Neuronal stem cell (in vitro differentiated cells): Measurements from ENCODE around the gene ABI2.
"Not testable (repeated sequence)": the region's sequence is repeated elsewhere in the genome, so short reads cannot be mapped to it uniquely, and the experiment has no call there.

Experiments used
- DNase-seq: peaks from one replicate; pipeline ENCODE4 v3.0.0-alpha.2; 2013; ENCODE audit warnings: low spot score
- H2AFZ ChIP-seq: one replicate; pipeline ENCODE4 v1.6.1; 2013; ENCODE audit warnings: mild to moderate bottlenecking, low read length, inconsistent platforms
- H2AK5ac ChIP-seq: 2 replicates; pipeline ENCODE4 v1.6.1; 2013; ENCODE audit warnings: low read depth, mild to moderate bottlenecking, inconsistent platforms, low read length, moderate library complexity, mixed read lengths
- H2BK120ac ChIP-seq: 2 replicates; pipeline ENCODE4 v1.6.1; 2013; ENCODE audit warnings: low read depth, mild to moderate bottlenecking, inconsistent platforms, low read length, moderate library complexity, mixed read lengths
- H2BK12ac ChIP-seq: one replicate; pipeline ENCODE4 v1.6.1; 2013; ENCODE audit warnings: low read length, inconsistent platforms
- H2BK15ac ChIP-seq: 2 replicates; pipeline ENCODE4 v1.6.1; 2013; ENCODE audit warnings: mild to moderate bottlenecking, low read length, inconsistent platforms, mixed read lengths
- H2BK5ac ChIP-seq: one replicate; pipeline ENCODE4 v1.6.1; 2013; ENCODE audit warnings: inconsistent platforms, mild to moderate bottlenecking, low read length, moderate library complexity
- H3K14ac ChIP-seq: one replicate; pipeline ENCODE4 v1.6.1; 2013; ENCODE audit warnings: low read length, inconsistent platforms
- H3K18ac ChIP-seq: 2 replicates; pipeline ENCODE4 v1.6.1; 2013; ENCODE audit warnings: low read length, inconsistent platforms
- H3K23ac ChIP-seq: 2 replicates; pipeline ENCODE4 v1.6.1; 2013; ENCODE audit warnings: low read depth, mild to moderate bottlenecking, mixed read lengths, low read length, inconsistent platforms; ENCODE audit not compliant: poor library complexity
- H3K27ac ChIP-seq: replicated peaks from 3 replicates; pipeline ENCODE4 v1.5.1; 2013; ENCODE audit warnings: low read length, inconsistent platforms
- H3K27me3 ChIP-seq, 3 experiments: 2 replicates each; pipeline ENCODE4 v1.6.1; 2013; ENCODE audit warnings: low read length in 3 of 3, mild to moderate bottlenecking in 2 of 3, inconsistent platforms in 1 of 3, low read depth in 1 of 3, mixed read lengths in 1 of 3, moderate library complexity in 1 of 3; ENCODE audit not compliant: control insufficient read depth in 3 of 3, insufficient read depth in 3 of 3
- H3K36me3 ChIP-seq, 2 donors: replicated peaks in 1 of 2; 2 replicates each; pipeline ENCODE4 v1.6.1; 2013; ENCODE audit warnings: low read length in 2 of 2; ENCODE audit not compliant: control insufficient read depth in 2 of 2, insufficient read depth in 2 of 2
- H3K4ac ChIP-seq: 2 replicates; pipeline ENCODE4 v1.6.1; 2013; ENCODE audit warnings: inconsistent platforms, mild to moderate bottlenecking, low read length, moderate library complexity
- H3K4me1 ChIP-seq, 2 donors: 1 replicate in 1 of 2; 2 replicates in 1 of 2; pipeline ENCODE4 v1.6.1; 2013; ENCODE audit warnings: low read length in 2 of 2, low read depth in 1 of 2; ENCODE audit not compliant: control insufficient read depth in 2 of 2, insufficient read depth in 1 of 2
- H3K4me2 ChIP-seq: one replicate; pipeline ENCODE4 v1.6.1; 2013; ENCODE audit warnings: mild to moderate bottlenecking, low read length, inconsistent platforms; ENCODE audit not compliant: insufficient read depth, poor library complexity, severe bottlenecking
- H3K4me3 ChIP-seq, 2 donors: 2 replicates each; pipeline ENCODE4 v1.5.1; 2013; ENCODE audit warnings: low read length in 2 of 2, mild to moderate bottlenecking in 2 of 2, inconsistent platforms in 1 of 2, moderate library complexity in 1 of 2
- H3K79me1 ChIP-seq: one replicate; pipeline ENCODE4 v1.6.1; 2013; ENCODE audit warnings: low read depth, mild to moderate bottlenecking, inconsistent platforms, low read length, moderate library complexity
- H3K9ac ChIP-seq: one replicate; pipeline ENCODE4 v1.6.1; 2013; ENCODE audit warnings: mild to moderate bottlenecking, low read depth, low read length, inconsistent platforms; ENCODE audit not compliant: poor library complexity
- H3K9me3 ChIP-seq, 2 donors: replicated peaks in 1 of 2; 2 replicates each; pipeline versions ENCODE3 to v1.6.1; 2013; ENCODE audit warnings: low read length in 2 of 2, mild to moderate bottlenecking in 2 of 2, inconsistent platforms in 1 of 2, low read depth in 1 of 2, mixed read lengths in 1 of 2, moderate library complexity in 1 of 2; ENCODE audit not compliant: control insufficient read depth in 2 of 2, insufficient read depth in 1 of 2
- H4K8ac ChIP-seq: one replicate; pipeline ENCODE4 v1.6.1; 2013; ENCODE audit warnings: low read depth, mild to moderate bottlenecking, inconsistent platforms, low read length, moderate library complexity
- H4K91ac ChIP-seq: one replicate; pipeline ENCODE4 v1.6.1; 2013; ENCODE audit warnings: low read length, low read depth, mild to moderate bottlenecking, inconsistent platforms; ENCODE audit not compliant: poor library complexity
- WGBS, 2 donors: extraction: QIAGEN DNeasy Blood & Tissue Kit; methylation state at CpG; one replicate each; pipeline ENCODE4 v1.1.7; 2013; ENCODE audit warnings: missing lambda C conversion rate in 2 of 2, mixed read lengths in 1 of 2; ENCODE audit not compliant: insufficient read length in 2 of 2, insufficient replicate concordance in 1 of 2; ENCODE audit errors: extremely low coverage in 2 of 2; 5-methylcytosine and 5-hydroxymethylcytosine counted together

Gene ABI2

GRCh38 chr2:203286532-203286931, 41.7 kb upstream of the ABI2 start:
- no peaks in the 10 kb centered on the region for H3K9me3 ChIP-seq
- H4K8ac ChIP-seq, result no peak overlapping the region
- no peak overlapping the region for H3K9ac ChIP-seq
- H2BK12ac ChIP-seq, result no peak overlapping the region
- no CpG with 5 or more reads among the region's 2 CpGs for WGBS, 2 donors
- H3K36me3 ChIP-seq, result peaks cover 5 to 81% of the 10 kb centered on the region in 2 donors
- no peaks in the 10 kb centered on the region for H3K27me3 ChIP-seq
- H3K18ac ChIP-seq, result no peak overlapping the region
- no peak overlapping the region for H2AK5ac ChIP-seq
- no peak overlapping the region for H4K91ac ChIP-seq
- H3K4ac ChIP-seq, result no peak overlapping the region
- no peak overlapping the region for H2BK120ac ChIP-seq
- no peak overlapping the region for H2BK15ac ChIP-seq
- no peak overlapping the region for H3K27ac ChIP-seq
- H3K14ac ChIP-seq, result no peak overlapping the region
- no peak overlapping the region for H3K23ac ChIP-seq
- no peaks in the 10 kb centered on the region for H3K4me1 ChIP-seq
- DNase-seq, result no peak
- no peak overlapping the region for H2AFZ ChIP-seq
- H3K4me3 ChIP-seq, result no peak overlapping the region
- H3K79me1 ChIP-seq, result no peaks in the 10 kb centered on the region
- no peak overlapping the region for H3K4me2 ChIP-seq
- H2BK5ac ChIP-seq, result no peak overlapping the region

GRCh38 chr2:203301667-203302066, 26.5 kb upstream of the ABI2 start:
- no peak for DNase-seq

GRCh38 chr2:203302586-203302985, 25.6 kb upstream of the ABI2 start:
- not testable (repeated sequence) for H3K4ac ChIP-seq, H2AFZ ChIP-seq
- no CpG with 5 or more reads among the region's 8 CpGs for WGBS, 2 donors

More at GRCh38 chr2:203301667-203302066, 26.5 kb upstream of the ABI2 start:
- no peak overlapping the region for H2BK15ac ChIP-seq
- H3K27ac ChIP-seq, result no peak overlapping the region
- H3K4me2 ChIP-seq, result no peak overlapping the region
- no peak overlapping the region for H2BK12ac ChIP-seq
- H3K36me3 ChIP-seq, result peaks cover 0 to 26% of the 10 kb centered on the region in 2 donors
- H2BK5ac ChIP-seq, result no peak overlapping the region
- H3K4me1 ChIP-seq, result no peaks in the 10 kb centered on the region
- H2AFZ ChIP-seq, result no peak overlapping the region
- no peak overlapping the region for H3K9ac ChIP-seq
- H3K79me1 ChIP-seq, result no peaks in the 10 kb centered on the region
- no peak overlapping the region for H3K14ac ChIP-seq
- H2AK5ac ChIP-seq, result no peak overlapping the region
- no peak overlapping the region for H3K23ac ChIP-seq
- no CpG with 5 or more reads among the region's 3 CpGs for WGBS, 2 donors
- H4K8ac ChIP-seq, result no peak overlapping the region
- no peak overlapping the region for H3K4ac ChIP-seq
- no peaks in the 10 kb centered on the region for H3K27me3 ChIP-seq
- H3K4me3 ChIP-seq, result no peak overlapping the region
- H2BK120ac ChIP-seq, result no peak overlapping the region
- no peaks in the 10 kb centered on the region for H3K9me3 ChIP-seq
- H4K91ac ChIP-seq, result no peak overlapping the region
- H3K18ac ChIP-seq, result no peak overlapping the region

GRCh38 chr2:203310688-203311436, 17.3 kb upstream of the ABI2 start:
- WGBS, 2 donors, result no CpG with 5 or more reads among the region's 3 CpGs
- H3K4ac ChIP-seq, result no peak overlapping the region

More at GRCh38 chr2:203302586-203302985, 25.6 kb upstream of the ABI2 start:
- not testable (repeated sequence) for H3K4me2 ChIP-seq, H4K91ac ChIP-seq, H2BK5ac ChIP-seq, H3K9ac ChIP-seq, H3K4me1 ChIP-seq, H2BK120ac ChIP-seq, H3K23ac ChIP-seq, H3K18ac ChIP-seq, H3K27me3 ChIP-seq, H3K79me1 ChIP-seq, H3K9me3 ChIP-seq, H2BK15ac ChIP-seq, H3K4me3 ChIP-seq, H3K27ac ChIP-seq, H4K8ac ChIP-seq, H2BK12ac ChIP-seq, H2AK5ac ChIP-seq, H3K14ac ChIP-seq, DNase-seq
- H3K36me3 ChIP-seq, result peaks cover 0 to 21% of the 10 kb centered on the region in 2 donors

More at GRCh38 chr2:203310688-203311436, 17.3 kb upstream of the ABI2 start:
- Histone ChIP-seq H2BK12ac (no peak overlapping the region), H3K27me3 (no peaks in the 10 kb centered on the region), H2BK15ac (no peak overlapping the region), H3K36me3 (peaks cover 0 to 4% of the 10 kb centered on the region in 2 donors), H2BK5ac (no peak overlapping the region), H2AK5ac (no peak overlapping the region), H3K14ac (no peak overlapping the region), H3K27ac (no peak overlapping the region), H3K4me3 (no peak overlapping the region), H3K4me1 (no peaks in the 10 kb centered on the region), H3K9me3 (no peaks in the 10 kb centered on the region), H4K8ac (no peak overlapping the region), H3K23ac (no peak overlapping the region), H3K79me1 (no peaks in the 10 kb centered on the region), H3K4me2 (no peak overlapping the region), H2BK120ac (no peak overlapping the region), H3K18ac (no peak overlapping the region), H3K9ac (no peak overlapping the region), H4K91ac (no peak overlapping the region), H2AFZ (no peak overlapping the region)
- DNase-seq, result no peak
